H1 (cell line): ENCODE data around the gene DKK2. TPM values are rescaled to one million over a fixed set of nuclear protein-coding genes. Genes with fewer than 3 reads are reported as not detected.

Source experiments
- EZH2 ChIP-seq: fragments of 200-600 bp; sonication (generic); IDR thresholded peaks from 2 replicates; pipeline ENCODE4 v1.7.1; 2012; ENCODE audit warnings: low read depth, mild to moderate bottlenecking, moderate library complexity, low read length, inconsistent platforms; ENCODE audit not compliant: severe bottlenecking
- HDAC2 ChIP-seq, 2 experiments: fragments of 300-600 bp in 1 of 2; sonication (generic) in 1 of 2; IDR thresholded peaks; 2 replicates each; pipeline ENCODE4 v1.6.1; 2011 to 2012; ENCODE audit warnings: low read depth in 2 of 2, low read length in 2 of 2, mild to moderate bottlenecking in 2 of 2, moderate library complexity in 2 of 2, borderline replicate concordance in 1 of 2, inconsistent platforms in 1 of 2
- JUND ChIP-seq: IDR thresholded peaks from 2 replicates; pipeline ENCODE4 v1.6.1; 2011; ENCODE audit warnings: mild to moderate bottlenecking, improper control_type of control experiment, low read length
- KDM4A ChIP-seq: IDR thresholded peaks from one replicate; pipeline ENCODE4 v1.7.1; 2012; ENCODE audit warnings: low read depth, mild to moderate bottlenecking, moderate library complexity, low read length, inconsistent platforms; ENCODE audit not compliant: severe bottlenecking
- RAD21 ChIP-seq, 2 experiments: IDR thresholded peaks in 1 of 2; conservative IDR thresholded peaks in 1 of 2; 2 replicates each; pipeline ENCODE4 v1.6.1; 2011; ENCODE audit warnings: low read depth in 2 of 2, low read length in 2 of 2, improper control_type of control experiment in 1 of 2, inconsistent platforms in 1 of 2, mild to moderate bottlenecking in 1 of 2, moderate library complexity in 1 of 2
- SP1 ChIP-seq: IDR thresholded peaks from 2 replicates; pipeline ENCODE4 v1.6.1; 2011; ENCODE audit warnings: low read depth, low read length
- polyA plus RNA-seq, 7 experiments: library from polyadenylated mRNA; depleted of rRNA in 3 of 7; stranded (reverse) in 5 of 7; unstranded in 2 of 7; fragments of >200 nt in 5 of 7; fragments of 200-250 nt in 2 of 7; gene quantifications; 1 replicate in 5 of 7; 2 replicates in 1 of 7; 4 replicates in 1 of 7; pipeline versions ENCODE4 v1.2.1 to v1.2.3, GENCODE V29; 2011 to 2013; ENCODE audit warnings: missing spikeins in 2 of 7, mixed read lengths in 2 of 7
- total RNA-seq: library from RNA; stranded (reverse); fragmentation: NEBNext Ultra II Directional; extraction: Animal tissue kit (Norgen Biotek cat#: 25700); gene quantifications from 2 replicates; pipeline ENCODE4 v1.2.1, GENCODE V29; 2021

Gene DKK2
- total and polyA plus RNA-seq, 2 of the 8 experiments (the other 6 are each of a cell fraction or from before 2014, with no cell fraction given) = 0.09 to 0.13 TPM

DNA sequence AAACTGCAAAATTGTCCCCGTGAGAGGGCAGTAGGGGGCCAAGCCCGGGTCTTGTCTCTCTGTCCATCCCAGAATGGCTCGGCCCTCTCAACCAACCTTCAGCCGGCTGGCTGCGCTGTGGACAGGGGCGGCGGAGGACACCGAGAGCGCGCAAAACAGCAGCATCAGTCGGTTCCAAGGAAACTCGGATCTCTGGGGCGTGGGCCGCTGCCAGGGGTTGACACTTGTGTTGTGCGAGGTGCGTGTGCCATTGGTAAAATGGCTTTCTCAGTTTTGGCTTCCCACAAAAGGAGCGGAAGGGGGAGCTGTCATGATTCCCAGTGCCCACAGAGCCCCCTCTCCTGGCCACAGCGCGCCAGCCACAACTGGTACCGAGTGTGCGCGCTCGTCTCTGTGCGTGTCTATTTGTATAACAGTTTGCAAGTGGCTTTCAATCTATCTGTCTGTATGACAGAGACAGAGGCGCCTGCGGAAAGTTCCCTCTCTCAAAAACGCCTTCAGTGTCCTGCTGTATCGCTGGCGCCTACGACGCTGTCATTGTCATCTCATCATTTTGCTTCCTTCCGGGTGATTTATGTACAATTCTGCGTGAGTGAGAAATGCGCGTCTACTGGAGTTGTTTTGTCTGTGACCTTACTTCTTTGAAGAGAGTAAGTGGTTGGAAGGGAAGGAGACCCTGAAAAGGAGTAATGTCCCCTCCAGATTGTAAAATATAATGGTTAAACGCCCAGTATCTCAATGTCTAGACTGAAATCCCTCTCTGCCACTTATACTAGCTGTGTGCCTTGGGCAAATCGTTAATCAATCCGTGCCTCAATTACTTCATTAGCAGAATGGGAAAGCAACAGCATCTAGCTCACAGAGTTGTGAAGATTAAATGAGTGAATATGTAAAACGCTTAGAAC is 1.8 kb downstream of the DKK2 start (continued):
- TF ChIP-seq KDM4A = peak; percentile 69
- peak; percentile 5 for TF ChIP-seq EZH2
- no peak for TF ChIP-seq SP1
- no peak for TF ChIP-seq JUND
- TF ChIP-seq HDAC2 (IDR thresholded peaks at IDR 0.05; ENCODE audit: borderline replicate concordance in 1 of 2, low read depth in 2 of 2, low read length in 2 of 2) = peak; percentile 22 to 41; a peak in 1 of 4 replicates
- TF ChIP-seq RAD21 (IDR thresholded peaks at IDR 0.05 in 1 of 2, conservative IDR thresholded peaks at IDR 0.05 in 1 of 2; ENCODE audit: low read depth in 2 of 2, low read length in 2 of 2) = peak; percentile 52 to 55; a peak in 3 of 4 replicates
- TF ChIP-seq, all 59 proteins: peak for 10
